Measurements from ENCODE around the gene IL19. TPM values are rescaled to one million over a fixed set of nuclear protein-coding genes. Genes with fewer than 3 reads are reported as not detected.
A peak's percentile ranks its signal among the peaks of the same experiment; 100 is the strongest.

Gene IL19
- total RNA-seq, 5 donors from 2014 or later (not counting 1 experiment from before 2014, with no cell fraction given) = not detected

DNA sequence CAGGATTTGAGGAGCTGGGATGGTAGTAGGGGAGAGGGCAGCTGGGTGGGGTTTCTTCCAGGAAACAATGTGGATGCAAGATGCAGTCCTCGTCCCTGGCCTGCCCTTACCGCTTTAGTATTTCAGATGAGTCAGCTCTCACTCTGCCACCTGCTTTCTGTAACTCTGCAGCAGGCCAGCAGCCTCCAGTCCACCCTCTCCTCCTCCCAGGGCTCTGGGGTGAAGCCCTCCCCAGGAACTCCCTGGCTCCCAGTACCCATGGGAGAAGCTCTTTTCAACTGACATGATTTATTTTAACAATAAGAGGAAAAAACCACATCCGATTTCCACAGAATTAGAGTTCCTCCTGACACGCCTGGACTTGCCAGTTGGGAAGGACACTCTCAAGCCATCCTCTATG, 55.8 kb downstream of the IL19 start:
- ChIA-PET CTCF (no interaction called here), POLR2A (no interaction called here)
- no peak overlapping the region for H3K4me3 Mint-ChIP-seq
- no peaks in the 10 kb centered on the region for H3K9me3 ChIP-seq
- no peak overlapping the region for H3K27ac Mint-ChIP-seq
- H3K27ac ChIP-seq (ENCODE audit: low read length) = no peak overlapping the region
- peaks cover 18 to 20% of the 10 kb centered on the region in 2 experiments for H3K4me1 ChIP-seq (ENCODE audit: control insufficient read depth in 1 of 2, extremely low read depth in 1 of 2, insufficient read depth in 2 of 2, low read length in 2 of 2)
- H3K36me3 Mint-ChIP-seq = no peaks in the 10 kb centered on the region
- no peaks in the 10 kb centered on the region for H3K27me3 ChIP-seq (replicated peaks in 1 of 2; ENCODE audit: control insufficient read depth in 2 of 2, extremely low read depth in 1 of 2, insufficient read depth in 2 of 2, low read length in 1 of 2)
- no peak overlapping the region for H3K4me3 ChIP-seq (ENCODE audit: control insufficient read depth in 1 of 2, extremely low read depth in 1 of 2, low read length in 1 of 2)
- peaks cover 33 to 50% (median 34%) of the 10 kb centered on the region in 3 donors for H3K4me1 Mint-ChIP-seq
- WGBS (ENCODE audit: insufficient coverage) = 90% methylated on average over 2 of the region's 4 CpGs
- DNase-seq (no peak), ATAC-seq (replicated peaks in 1 of 4) (no peak)
- H3K27me3 Mint-ChIP-seq = peaks cover 0 to 1% of the 10 kb centered on the region in 2 donors
- H3K36me3 ChIP-seq (ENCODE audit: control insufficient read depth in 2 of 2, extremely low read depth in 1 of 2, insufficient read depth in 1 of 2, low read length in 1 of 2) = no peaks in the 10 kb centered on the region
- H3K9me3 Mint-ChIP-seq = no peaks in the 10 kb centered on the region

DNA sequence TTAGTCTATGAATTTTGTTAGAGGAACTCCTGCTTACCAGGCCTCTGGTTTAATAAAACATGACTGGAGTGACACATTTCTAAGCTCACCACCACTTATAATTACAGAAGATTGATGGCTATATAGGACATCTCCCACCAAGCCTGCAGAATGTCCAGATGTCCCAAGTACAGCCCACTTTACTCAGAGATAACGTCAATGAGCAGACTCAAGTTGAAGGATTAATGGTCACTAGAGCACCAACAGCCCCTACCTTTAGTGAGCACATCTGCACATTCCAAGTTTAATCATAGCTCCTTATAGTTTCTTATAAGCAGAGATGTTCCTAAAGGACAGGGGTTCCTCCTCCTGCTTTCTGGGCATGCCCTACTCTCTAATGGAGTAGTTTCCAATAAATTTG, 57.5 kb downstream of the IL19 start:
- no peaks in the 10 kb centered on the region for H3K27me3 ChIP-seq (replicated peaks in 1 of 2; ENCODE audit: control insufficient read depth in 2 of 2, extremely low read depth in 1 of 2, insufficient read depth in 2 of 2, low read length in 1 of 2)
- Mint-ChIP-seq H3K27ac (peak overlapping the region in 1 of 2 donors; percentile 7), H3K4me1 (peaks cover 41 to 58% (median 41%) of the 10 kb centered on the region in 3 donors), H3K27me3 (peaks cover 0 to 1% of the 10 kb centered on the region in 2 donors), H3K4me3 (peak overlapping the region in 1 of 3 donors; percentile 66), H3K9me3 (no peaks in the 10 kb centered on the region), H3K36me3 (no peaks in the 10 kb centered on the region)
- no peaks in the 10 kb centered on the region for H3K36me3 ChIP-seq (ENCODE audit: control insufficient read depth in 2 of 2, extremely low read depth in 1 of 2, insufficient read depth in 1 of 2, low read length in 1 of 2)
- no peaks in the 10 kb centered on the region for H3K9me3 ChIP-seq
- no peak for ATAC-seq (replicated peaks in 1 of 4)
- CTCF ChIA-PET = no interaction called here
- H3K4me1 ChIP-seq (ENCODE audit: control insufficient read depth in 1 of 2, extremely low read depth in 1 of 2, insufficient read depth in 2 of 2, low read length in 2 of 2) = peaks cover 19 to 20% of the 10 kb centered on the region in 2 experiments
- H3K27ac ChIP-seq (ENCODE audit: low read length) = no peak overlapping the region
- WGBS (ENCODE audit: insufficient coverage) = no CpG with 5 or more reads among the region's 1 CpG
- DNase-seq = no peak
- POLR2A ChIA-PET = no interaction called here
- H3K4me3 ChIP-seq (ENCODE audit: control insufficient read depth in 1 of 2, extremely low read depth in 1 of 2, low read length in 1 of 2) = no peak overlapping the region

DNA sequence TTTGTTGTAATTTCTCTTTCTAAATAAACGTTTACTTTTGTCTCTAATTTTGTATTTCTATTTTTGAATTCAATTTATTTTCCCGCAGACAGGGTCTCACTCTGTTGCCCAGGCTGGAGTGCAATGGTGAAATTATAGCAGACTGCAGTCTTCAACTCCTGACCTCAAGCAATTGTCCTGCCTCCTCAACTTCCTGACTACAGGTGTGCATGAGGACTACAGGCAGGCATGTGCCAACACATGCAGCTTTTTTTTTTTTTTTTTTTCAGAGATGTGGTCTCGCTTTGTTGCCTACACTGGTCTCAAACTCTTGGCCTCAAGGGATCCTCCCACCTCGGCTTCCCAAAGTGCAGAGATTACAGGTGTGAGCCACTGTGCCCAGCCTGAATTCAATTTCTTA, 58.2 kb downstream of the IL19 start:
- ChIA-PET POLR2A (interaction anchor here (0.6 to 0.7 kb wide), 3 partner anchors 87 to 225 kb away, joined by 3 to 4 read pairs (median 3); partner anchors contain the start of gene PFKFB2 (in 1 of the 2)), CTCF (interaction anchor here (0.6 to 0.8 kb wide), 6 partner anchors 10 to 616 kb away, joined by 3 to 4 read pairs (median 3); no protein-coding TSS in a partner anchor)
- H3K4me3 ChIP-seq (ENCODE audit: control insufficient read depth in 1 of 2, extremely low read depth in 1 of 2, low read length in 1 of 2) = no peak overlapping the region
- H3K36me3 ChIP-seq (ENCODE audit: control insufficient read depth in 2 of 2, extremely low read depth in 1 of 2, insufficient read depth in 1 of 2, low read length in 1 of 2) = no peaks in the 10 kb centered on the region
- H3K27me3 ChIP-seq (replicated peaks in 1 of 2; ENCODE audit: control insufficient read depth in 2 of 2, extremely low read depth in 1 of 2, insufficient read depth in 2 of 2, low read length in 1 of 2) = no peaks in the 10 kb centered on the region
- no peaks in the 10 kb centered on the region for H3K9me3 ChIP-seq
- peaks cover 0 to 2% of the 10 kb centered on the region in 2 donors for H3K27me3 Mint-ChIP-seq
- peak overlapping the region in 1 of 3 donors; percentile 66 for H3K4me3 Mint-ChIP-seq
- no peaks in the 10 kb centered on the region for H3K9me3 Mint-ChIP-seq
- ATAC-seq (replicated peaks in 1 of 4) (peak in 3 of 4 experiments; percentile 11 to 34 (median 19)), DNase-seq (no peak)
- H3K4me1 ChIP-seq (ENCODE audit: control insufficient read depth in 1 of 2, extremely low read depth in 1 of 2, insufficient read depth in 2 of 2, low read length in 2 of 2) = peaks cover 20 to 22% of the 10 kb centered on the region in 2 experiments
- H3K27ac Mint-ChIP-seq = peak overlapping the region; percentile 88 to 89
- peaks cover 42 to 61% (median 42%) of the 10 kb centered on the region in 3 donors for H3K4me1 Mint-ChIP-seq
- no peaks in the 10 kb centered on the region for H3K36me3 Mint-ChIP-seq
- H3K27ac ChIP-seq (ENCODE audit: low read length) = no peak overlapping the region
- 29% methylated on average over 1 of the region's 4 CpGs for WGBS (ENCODE audit: insufficient coverage)

DNA sequence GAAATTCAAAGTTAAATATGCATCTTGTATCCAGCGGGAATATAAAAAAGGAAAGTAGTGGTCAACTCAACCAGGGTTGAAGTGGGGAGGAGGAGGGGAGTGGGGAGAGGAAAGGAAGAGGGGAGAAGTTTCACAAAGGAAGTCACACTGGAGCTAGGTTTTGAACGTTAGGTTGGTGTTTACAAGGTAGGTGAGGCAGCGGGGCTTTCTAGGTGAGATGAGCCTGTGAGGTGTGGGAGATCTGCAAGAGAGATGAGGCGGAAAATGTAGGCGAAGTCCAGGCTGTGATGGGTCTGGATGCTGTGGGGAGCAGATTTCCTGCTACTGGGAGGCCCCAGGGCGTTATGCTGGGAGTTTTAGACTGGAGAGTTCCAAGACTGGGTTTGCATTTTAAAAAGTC, 58.7 kb downstream of the IL19 start:
- peak overlapping the region; percentile 48 for H3K27ac ChIP-seq (ENCODE audit: low read length)
- DNase-seq = peak in 18 of 35 experiments; percentile 2 to 46 (median 13)
- Mint-ChIP-seq H3K9me3 (no peaks in the 10 kb centered on the region), H3K27ac (peak overlapping the region; percentile 88 to 89), H3K27me3 (peaks cover 0 to 4% of the 10 kb centered on the region in 2 donors), H3K4me1 (peaks cover 37 to 59% (median 37%) of the 10 kb centered on the region in 3 donors), H3K36me3 (no peaks in the 10 kb centered on the region), H3K4me3 (peak overlapping the region in 2 of 3 donors; percentile 1 to 66)
- no peaks in the 10 kb centered on the region for H3K27me3 ChIP-seq (replicated peaks in 1 of 2; ENCODE audit: control insufficient read depth in 2 of 2, extremely low read depth in 1 of 2, insufficient read depth in 2 of 2, low read length in 1 of 2)
- H3K4me3 ChIP-seq (ENCODE audit: control insufficient read depth in 1 of 2, extremely low read depth in 1 of 2, low read length in 1 of 2) = no peak overlapping the region
- POLR2A ChIA-PET = interaction anchor here in 1 of 2 donors (0.6 to 0.7 kb wide), 2 partner anchors 88 to 653 kb away, joined by 4 to 7 read pairs; no protein-coding TSS in a partner anchor
- no peaks in the 10 kb centered on the region for H3K36me3 ChIP-seq (ENCODE audit: control insufficient read depth in 2 of 2, extremely low read depth in 1 of 2, insufficient read depth in 1 of 2, low read length in 1 of 2)
- ATAC-seq (replicated peaks in 1 of 4) = peak; percentile 61 to 83 (median 79)
- 6% methylated on average over 4 of the region's 6 CpGs for WGBS (ENCODE audit: insufficient coverage)
- CTCF ChIA-PET = interaction anchor here (0.7 to 0.8 kb wide), 3 partner anchors 11 to 181 kb away, joined by 3 to 4 read pairs (median 3); no protein-coding TSS in a partner anchor
- peaks cover 18% of the 10 kb centered on the region in 2 experiments for H3K4me1 ChIP-seq (ENCODE audit: control insufficient read depth in 1 of 2, extremely low read depth in 1 of 2, insufficient read depth in 2 of 2, low read length in 2 of 2)
- H3K9me3 ChIP-seq = no peaks in the 10 kb centered on the region

DNA sequence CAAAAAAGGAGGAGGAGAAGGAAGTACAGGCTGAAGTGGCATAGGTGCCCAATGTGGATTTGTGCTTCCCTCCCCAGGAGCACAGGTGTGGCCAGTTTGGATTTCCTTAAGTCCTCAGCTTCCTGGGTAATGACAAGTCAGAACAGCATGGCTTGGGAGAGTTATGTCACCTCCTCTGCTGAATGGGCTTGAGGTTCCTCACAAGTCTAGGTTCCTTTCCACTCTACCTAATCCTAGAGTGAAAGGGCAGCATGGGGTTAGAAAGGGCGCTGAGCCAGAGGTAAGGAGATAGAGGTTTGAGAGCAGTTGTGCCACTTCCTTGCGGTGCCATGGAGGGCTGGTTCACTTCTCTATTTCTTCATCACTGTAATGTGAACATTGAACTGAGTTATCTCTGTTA, 59.3 kb downstream of the IL19 start:
- WGBS (ENCODE audit: insufficient coverage) = no CpG with 5 or more reads among the region's 2 CpGs
- Histone ChIP-seq H3K27me3 (replicated peaks in 1 of 2; ENCODE audit: control insufficient read depth in 2 of 2, extremely low read depth in 1 of 2, insufficient read depth in 2 of 2, low read length in 1 of 2) (no peaks in the 10 kb centered on the region), H3K4me1 (ENCODE audit: control insufficient read depth in 1 of 2, extremely low read depth in 1 of 2, insufficient read depth in 2 of 2, low read length in 2 of 2) (peaks cover 16 to 18% of the 10 kb centered on the region in 2 experiments), H3K36me3 (ENCODE audit: control insufficient read depth in 2 of 2, extremely low read depth in 1 of 2, insufficient read depth in 1 of 2, low read length in 1 of 2) (no peaks in the 10 kb centered on the region), H3K4me3 (ENCODE audit: control insufficient read depth in 1 of 2, extremely low read depth in 1 of 2, low read length in 1 of 2) (no peak overlapping the region), H3K9me3 (no peaks in the 10 kb centered on the region), H3K27ac (ENCODE audit: low read length) (peak overlapping the region; percentile 48)
- peak; percentile 25 to 57 (median 38) for ATAC-seq (replicated peaks in 1 of 4)
- Mint-ChIP-seq H3K9me3 (no peaks in the 10 kb centered on the region), H3K36me3 (no peaks in the 10 kb centered on the region), H3K4me3 (peak overlapping the region in 1 of 3 donors; percentile 66), H3K4me1 (peaks cover 31 to 55% (median 34%) of the 10 kb centered on the region in 3 donors), H3K27me3 (peaks cover 0 to 7% of the 10 kb centered on the region in 2 donors), H3K27ac (peak overlapping the region; percentile 88 to 89)
- CTCF ChIA-PET = interaction anchor here in 1 of 2 donors (1.0 kb wide), 2 partner anchors 61 to 104 kb away, joined by 3 read pairs; no protein-coding TSS in a partner anchor
- peak in 3 of 35 experiments; percentile 6 to 18 (median 14) for DNase-seq
- POLR2A ChIA-PET = interaction anchor here in 1 of 2 donors (0.6 kb wide), 1 partner anchor 653 kb away, joined by 7 read pairs; no protein-coding TSS in a partner anchor

DNA sequence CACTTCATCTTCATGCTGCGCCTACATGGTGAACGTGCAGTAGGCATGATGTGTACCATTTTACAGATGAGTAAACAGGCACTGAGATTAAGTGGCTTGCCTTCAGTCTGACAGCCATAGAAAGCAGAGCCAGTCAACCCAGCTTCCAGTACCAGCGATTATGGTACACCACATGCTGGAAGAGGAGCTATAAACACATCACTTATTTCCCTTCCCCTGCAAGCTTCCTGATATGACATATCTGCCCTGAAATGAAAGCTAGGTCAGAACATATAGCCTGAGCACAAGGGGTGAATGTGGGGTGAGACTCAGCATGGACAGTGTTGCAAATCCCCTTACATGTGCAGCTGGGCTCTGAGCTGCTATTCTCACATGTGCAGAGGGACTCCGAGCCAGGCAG, 61.1 kb downstream of the IL19 start:
- no peak overlapping the region for H3K4me3 Mint-ChIP-seq

More for the DNA sequence above, 61.1 kb downstream of the IL19 start:
- WGBS (ENCODE audit: insufficient coverage) = 100% methylated on average over 1 of the region's 4 CpGs
- Histone ChIP-seq H3K4me1 (ENCODE audit: control insufficient read depth in 1 of 2, extremely low read depth in 1 of 2, insufficient read depth in 2 of 2, low read length in 2 of 2) (peaks cover 16 to 18% of the 10 kb centered on the region in 2 experiments), H3K27me3 (replicated peaks in 1 of 2; ENCODE audit: control insufficient read depth in 2 of 2, extremely low read depth in 1 of 2, insufficient read depth in 2 of 2, low read length in 1 of 2) (peaks cover 0 to 2% of the 10 kb centered on the region in 2 experiments), H3K27ac (ENCODE audit: low read length) (no peak overlapping the region), H3K9me3 (no peaks in the 10 kb centered on the region), H3K36me3 (ENCODE audit: control insufficient read depth in 2 of 2, extremely low read depth in 1 of 2, insufficient read depth in 1 of 2, low read length in 1 of 2) (no peaks in the 10 kb centered on the region), H3K4me3 (ENCODE audit: control insufficient read depth in 1 of 2, extremely low read depth in 1 of 2, low read length in 1 of 2) (no peak overlapping the region)
- H3K27me3 Mint-ChIP-seq = peaks cover 0 to 7% of the 10 kb centered on the region in 2 donors
- no peaks in the 10 kb centered on the region for H3K9me3 Mint-ChIP-seq
- POLR2A ChIA-PET = interaction anchor here (0.5 to 0.7 kb wide), 4 partner anchors 13 to 226 kb away, joined by 3 to 7 read pairs (median 4); no protein-coding TSS in a partner anchor
- H3K36me3 Mint-ChIP-seq = no peaks in the 10 kb centered on the region
- DNase-seq (no peak), ATAC-seq (replicated peaks in 1 of 4) (no peak)
- H3K27ac Mint-ChIP-seq = no peak overlapping the region
- H3K4me1 Mint-ChIP-seq = peaks cover 31 to 46% (median 31%) of the 10 kb centered on the region in 3 donors
- CTCF ChIA-PET = interaction anchor here in 1 of 2 donors (0.6 to 1.4 kb wide), 5 partner anchors 18 to 357 kb away, joined by 3 to 5 read pairs (median 3); no protein-coding TSS in a partner anchor
